NOMO-1 treated with dmso at 0.1 percent for 144 hours (cell line): ENCODE measurements around the gene MYNN.

ENCODE experiments used
- DNase-seq: peaks from one replicate; lab custom pipeline; 2025; ENCODE audit not compliant: unreplicated experiment; lab: John Stamatoyannopoulos, UW

MYNN gene

DNA sequence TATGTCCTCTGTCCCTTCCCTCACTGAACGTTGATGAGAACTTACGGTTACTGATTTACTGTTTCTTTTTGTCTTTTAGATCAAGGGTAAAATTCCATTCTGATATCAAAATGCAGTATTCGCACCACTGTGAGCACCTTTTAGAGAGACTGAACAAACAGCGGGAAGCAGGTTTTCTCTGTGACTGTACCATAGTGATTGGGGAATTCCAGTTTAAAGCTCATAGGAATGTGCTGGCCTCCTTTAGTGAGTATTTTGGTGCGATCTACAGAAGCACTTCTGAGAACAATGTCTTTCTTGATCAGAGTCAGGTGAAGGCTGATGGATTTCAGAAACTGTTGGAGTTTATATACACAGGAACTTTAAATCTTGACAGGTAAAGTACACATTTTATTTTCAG lies 990 bp downstream of the MYNN start:
- DNase-seq = no peak

DNA sequence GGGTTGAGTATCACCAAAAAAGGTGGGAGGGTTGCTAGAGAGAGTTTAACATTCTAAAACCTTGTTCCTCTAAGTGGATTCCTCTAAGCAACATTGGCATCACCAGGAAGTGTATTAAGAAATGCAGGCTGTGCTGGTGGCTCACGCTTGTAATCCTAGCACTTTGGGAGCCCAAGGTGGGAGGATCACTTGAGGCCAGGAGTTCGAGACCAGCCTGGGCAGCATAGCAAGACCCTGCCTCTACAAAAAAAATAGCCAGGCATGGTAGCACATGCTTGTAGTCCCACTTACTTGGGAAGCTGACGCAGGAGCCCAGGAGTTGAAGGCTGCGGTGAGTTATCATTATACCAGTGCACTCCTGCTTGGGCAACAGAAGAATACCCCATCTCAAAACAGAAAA lies 4.6 kb downstream of the MYNN start:
- DNase-seq = no peak

DNA sequence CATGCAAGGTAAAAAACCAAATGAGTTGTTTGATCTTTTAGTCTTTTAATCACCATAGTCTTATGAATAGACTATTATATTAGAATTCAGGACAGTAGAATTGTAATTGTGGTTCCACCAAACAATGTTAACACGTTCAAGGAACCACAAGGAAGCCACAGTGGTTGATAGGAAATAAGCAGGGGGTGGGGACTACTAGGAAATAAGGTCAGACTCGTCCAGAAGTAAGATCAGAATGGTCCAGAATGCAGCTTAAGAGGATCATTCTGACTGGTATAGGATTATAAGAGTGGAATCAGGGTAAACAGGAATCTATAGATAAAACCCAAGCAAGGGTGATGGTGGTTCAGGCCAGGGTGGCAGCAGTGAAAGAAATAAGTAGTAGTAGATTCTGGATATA lies 7.5 kb downstream of the MYNN start:
- no peak for DNase-seq

DNA sequence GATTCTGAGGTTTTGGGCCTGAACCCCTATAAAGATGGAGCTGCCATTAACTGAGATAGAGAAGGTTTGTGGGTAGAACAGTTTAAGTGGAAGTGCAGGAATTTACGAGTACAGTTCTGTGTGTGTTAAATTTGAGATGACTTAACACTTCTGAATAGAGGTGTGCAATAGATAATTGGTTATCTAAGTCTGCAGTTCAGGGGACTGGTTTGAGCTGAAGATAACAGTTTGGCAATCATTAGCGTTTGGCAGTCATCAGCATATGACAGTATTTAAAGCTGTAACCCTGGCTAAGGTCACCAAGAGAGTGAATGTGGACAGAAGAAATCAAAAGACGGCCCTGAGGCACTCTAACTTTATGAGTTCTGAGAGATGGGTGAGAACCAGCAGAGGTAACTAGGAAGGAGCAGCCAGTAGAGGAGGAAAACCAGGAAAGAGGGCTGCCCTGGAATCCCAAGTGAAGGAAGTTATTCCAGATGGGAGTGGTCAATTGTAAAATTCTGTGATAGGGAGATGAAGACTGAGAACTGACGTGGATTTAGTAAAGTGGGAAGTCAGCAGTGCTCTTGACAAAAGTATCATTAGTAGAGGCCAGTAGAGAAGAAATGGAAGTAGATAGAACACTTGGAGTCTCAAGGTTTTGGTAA lies 8.1 kb downstream of the MYNN start:
- DNase-seq = no peak

DNA sequence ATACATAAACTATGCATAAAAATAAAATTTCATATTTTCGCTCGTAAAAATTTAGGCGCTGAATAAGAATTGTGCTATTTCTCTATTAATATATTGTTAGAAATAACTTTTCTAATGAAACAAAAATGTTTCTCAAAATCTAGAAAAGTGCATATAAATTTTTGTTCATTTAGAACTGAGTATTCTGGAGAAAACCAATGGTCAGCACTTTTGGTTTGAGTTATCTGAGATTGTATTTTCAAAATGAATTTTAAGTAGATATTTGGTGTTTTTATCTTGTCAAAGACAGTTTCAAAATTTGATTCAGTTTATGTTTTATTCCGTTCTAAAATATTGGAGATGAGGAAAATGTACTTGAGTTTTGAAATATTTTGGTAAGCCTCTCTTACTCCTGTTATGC lies 13.9 kb downstream of the MYNN start:
- DNase-seq = no peak

DNA sequence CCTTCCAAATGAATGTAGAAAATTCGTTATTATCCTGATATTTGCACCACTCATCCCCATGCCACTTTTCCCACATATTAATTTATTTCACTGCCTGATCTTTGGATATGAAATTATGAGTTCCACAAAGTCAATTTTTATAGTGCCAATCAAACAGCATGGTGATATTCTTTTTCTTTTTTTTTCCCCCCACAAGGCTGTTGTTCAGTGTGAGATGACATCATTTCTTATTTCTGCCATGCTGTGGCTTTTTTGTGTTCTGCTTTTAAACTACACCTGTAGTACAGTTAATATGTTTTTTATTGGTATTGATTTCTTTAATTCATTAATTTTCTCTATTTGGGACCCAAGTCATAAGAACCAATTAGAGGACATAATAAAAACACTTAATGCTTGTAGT lies 14.6 kb downstream of the MYNN start:
- DNase-seq = no peak

DNA sequence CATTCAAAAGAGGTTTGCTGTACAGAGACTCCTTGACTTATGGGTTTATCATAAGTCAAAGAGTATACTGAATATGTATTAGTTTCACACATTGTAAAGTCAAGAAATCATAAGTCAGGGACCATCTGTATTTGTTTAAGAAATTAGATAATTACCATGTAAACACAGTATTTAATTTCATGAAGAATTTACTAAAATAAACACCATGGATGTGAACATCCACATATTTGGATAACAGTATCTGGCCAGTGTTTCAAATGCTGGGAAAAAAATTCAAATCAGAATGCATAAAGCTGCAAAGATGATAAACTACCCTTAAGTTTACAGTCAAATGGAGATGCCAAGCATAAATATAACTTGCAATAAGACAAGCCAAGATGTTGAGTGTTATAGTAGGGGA lies 17.0 kb downstream of the MYNN start:
- no peak for DNase-seq

DNA sequence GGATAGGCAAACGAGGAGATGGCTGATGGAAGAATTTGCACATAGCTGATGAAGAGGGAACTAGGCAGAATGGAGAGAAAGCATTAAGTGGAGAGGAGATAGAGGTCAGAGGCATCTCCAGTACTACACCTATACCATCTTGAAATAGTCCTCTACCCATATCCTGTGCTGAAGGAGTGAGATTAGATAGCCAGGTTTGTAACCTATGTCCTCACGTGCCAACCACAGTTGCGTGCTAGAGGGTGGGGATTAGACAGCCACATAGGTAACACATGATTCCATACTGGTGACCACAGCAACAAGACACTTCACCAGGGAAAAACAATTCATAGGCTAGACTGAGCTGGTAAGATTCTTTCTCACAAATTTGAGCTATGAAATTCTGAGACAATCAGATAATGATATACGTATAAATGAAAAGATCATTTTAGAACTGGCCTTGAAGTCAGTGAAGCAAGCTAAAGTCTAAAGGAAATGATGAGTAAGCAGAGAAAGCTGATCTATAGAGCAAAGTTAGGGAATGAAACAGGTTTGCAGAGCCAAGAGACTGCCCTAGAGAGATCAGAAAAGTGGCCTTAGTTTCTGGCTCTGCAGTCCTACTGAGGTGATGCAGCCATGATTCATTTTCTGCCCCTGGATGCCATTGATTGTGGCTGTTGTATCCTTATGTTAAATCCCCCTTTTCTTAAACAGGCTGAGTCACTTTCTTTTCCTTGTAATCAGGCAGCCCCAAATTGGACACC lies 17.7 kb downstream of the MYNN start:
- DNase-seq = no peak

DNA sequence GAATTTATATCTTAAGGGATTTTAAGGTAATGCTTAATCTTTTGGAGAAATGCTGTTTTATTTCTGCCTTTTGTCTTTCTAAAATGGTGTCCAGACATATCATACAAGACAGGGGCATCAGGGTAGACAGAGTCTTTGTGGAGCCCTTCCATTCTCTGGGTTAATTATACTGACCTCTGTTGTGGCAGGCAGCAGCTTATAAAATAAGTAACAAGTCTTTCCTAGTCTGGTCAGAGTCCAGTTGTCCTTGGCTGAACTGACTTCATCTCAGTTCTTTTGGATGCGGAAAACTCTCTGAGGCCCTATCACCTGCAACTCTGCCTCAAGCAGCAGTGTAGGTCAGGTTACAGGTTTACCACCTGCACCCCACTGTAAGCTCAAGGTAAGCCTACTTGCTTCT lies 19.2 kb downstream of the MYNN start:
- DNase-seq = no peak

DNA sequence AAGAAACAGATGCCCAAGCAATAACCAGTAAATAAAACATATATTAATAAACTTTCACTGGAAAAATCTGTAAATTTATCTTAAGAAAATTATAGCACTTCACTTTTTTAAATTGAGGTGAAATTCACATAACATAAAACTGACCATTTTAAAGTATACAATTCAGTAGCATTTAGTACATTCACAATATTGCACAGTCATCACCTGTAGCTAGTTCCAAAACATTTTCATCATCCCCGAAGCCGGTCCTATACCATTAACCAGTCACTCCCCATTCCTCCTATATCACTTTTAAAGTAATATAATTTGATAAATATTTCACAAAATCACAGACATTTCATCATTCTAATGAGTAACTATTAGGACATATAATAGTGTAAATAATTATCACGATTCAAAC lies 31.5 kb downstream of the MYNN start:
- no peak for DNase-seq

DNA sequence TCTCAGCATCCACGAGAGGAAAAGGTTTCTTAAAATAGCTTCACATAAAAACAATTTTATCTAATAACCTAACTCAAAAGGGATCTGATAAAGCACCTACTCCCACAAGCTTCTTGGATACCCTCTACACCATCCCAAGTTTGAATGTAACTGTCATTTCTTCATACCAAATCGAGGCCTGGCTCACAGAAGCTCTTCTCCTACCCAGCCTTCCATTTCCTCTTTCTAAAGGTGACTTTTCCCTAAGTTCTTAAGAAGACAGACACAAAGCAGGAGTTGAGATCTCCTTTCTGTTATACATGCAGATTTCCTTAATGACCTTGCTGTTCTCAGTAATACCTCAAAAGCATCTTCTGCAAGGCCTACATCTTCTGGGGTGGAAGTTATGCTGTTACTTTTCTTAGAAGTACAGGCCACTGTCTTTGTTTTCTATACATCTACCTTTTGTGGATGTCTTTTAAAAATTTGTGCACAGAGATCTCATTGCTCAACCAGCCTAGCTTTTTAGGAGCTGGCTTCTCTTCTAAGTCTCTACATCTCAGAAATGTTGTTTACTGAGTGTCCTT lies 36.1 kb downstream of the MYNN start:
- DNase-seq = no peak

DNA sequence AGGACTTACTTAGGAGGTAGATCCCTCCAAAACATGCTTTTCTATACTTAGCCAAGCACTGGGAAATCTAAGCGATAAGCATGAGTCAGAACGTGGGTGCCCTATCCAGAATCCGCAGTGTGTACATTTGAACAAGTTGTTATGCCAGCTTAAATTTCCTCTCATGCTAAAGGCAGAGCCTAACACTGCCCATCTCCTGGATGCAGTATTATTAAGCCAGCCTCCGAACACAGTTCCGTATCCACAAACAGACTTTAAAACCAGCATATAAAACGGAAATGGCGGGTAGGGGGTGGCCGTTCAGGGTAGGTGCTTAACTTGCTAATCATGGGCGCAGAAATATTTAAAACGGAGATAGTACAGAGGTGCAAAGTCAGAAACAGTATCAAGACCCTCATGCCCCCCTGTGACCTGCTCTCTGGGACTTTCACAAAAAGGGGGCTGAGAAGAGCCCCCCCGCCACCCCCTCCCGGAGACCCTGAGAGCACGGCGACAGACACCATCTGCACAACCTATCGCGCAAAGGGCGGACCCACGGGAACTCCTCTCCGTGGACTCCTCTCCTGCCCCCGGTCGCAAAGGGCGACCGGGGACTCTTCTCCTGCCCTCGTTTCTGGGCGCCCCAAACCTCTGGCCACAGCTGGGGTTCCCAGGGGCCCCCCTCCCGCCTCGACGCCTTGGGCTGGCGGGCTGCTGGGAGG lies 38.6 kb downstream of the MYNN start:
- no peak for DNase-seq

DNA sequence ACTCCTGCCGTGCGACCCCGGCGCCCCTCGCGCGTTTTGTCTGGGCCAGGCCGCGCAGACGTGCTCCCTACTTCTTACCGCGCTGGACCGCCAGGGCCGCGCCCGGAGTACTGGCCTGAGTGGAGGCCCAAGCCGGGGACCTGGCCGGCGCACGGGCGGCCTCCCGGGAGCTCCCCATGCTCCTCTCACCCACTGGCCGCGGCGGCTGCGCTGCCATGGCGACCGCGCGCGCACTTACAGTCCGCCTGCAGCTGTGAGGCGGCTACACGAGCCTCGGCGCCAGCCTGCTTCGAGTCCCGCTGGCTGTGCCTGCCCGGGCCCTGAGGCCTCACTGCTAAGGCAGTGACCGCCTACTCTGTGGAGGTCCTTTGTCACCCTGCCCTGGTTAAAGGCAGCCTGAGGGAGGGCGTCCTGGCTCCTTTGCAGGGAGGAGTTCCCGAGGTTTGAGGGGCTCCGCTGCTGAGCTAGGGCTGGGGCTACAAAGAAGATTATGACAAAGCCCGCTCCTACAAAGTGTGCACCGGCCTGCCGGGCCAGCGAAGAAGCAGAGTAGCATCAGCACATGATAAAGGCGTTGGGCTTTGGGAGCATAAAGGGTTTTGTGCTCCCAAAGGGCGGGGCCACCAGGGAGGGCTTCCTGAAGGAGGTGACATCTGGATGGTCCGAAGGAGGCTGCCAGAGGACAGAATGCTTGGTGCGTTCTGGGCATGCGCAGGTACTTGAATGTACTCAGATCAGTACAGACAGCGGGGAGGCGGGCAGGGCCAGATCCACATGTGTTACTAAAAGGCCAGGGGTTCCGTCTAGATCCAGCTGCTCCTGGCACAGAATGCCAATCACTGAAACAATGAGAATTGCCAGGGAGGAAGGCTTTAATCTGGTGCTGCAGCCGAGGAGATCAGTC lies 39.4 kb downstream of the MYNN start, which contains the start of the genes LRRC34 and LRRIQ4:
Gene LRRC34, minus strand, starts transcription at position 573 of the 904 bp plus-strand sequence. Its CDS starts 356 bp downstream, at position 217.
Gene LRRIQ4, plus strand, starts transcription at position 539 of the 904 bp plus-strand sequence. CDS start 9,052 bp downstream, outside the sequence.
- DNase-seq = no peak

DNA sequence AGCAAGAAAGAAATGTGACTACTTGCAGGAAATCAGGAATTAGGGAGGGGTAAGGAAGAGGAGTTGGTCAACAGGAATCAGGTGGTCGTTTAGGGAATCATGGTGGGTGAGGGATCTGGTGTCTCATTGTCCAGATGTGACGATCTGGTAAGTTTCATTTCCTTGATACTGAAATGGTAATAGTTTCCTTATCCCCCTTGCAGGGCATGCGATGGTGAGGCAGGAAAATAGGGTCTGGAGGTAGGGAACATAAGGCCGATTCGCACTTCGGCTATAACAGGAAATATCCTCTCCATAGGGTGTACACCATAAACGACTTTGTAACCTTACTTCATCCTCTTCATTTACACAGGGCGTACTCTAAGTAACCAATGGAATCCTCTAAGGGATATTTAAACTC lies 40.1 kb downstream of the MYNN start:
- no peak for DNase-seq

DNA sequence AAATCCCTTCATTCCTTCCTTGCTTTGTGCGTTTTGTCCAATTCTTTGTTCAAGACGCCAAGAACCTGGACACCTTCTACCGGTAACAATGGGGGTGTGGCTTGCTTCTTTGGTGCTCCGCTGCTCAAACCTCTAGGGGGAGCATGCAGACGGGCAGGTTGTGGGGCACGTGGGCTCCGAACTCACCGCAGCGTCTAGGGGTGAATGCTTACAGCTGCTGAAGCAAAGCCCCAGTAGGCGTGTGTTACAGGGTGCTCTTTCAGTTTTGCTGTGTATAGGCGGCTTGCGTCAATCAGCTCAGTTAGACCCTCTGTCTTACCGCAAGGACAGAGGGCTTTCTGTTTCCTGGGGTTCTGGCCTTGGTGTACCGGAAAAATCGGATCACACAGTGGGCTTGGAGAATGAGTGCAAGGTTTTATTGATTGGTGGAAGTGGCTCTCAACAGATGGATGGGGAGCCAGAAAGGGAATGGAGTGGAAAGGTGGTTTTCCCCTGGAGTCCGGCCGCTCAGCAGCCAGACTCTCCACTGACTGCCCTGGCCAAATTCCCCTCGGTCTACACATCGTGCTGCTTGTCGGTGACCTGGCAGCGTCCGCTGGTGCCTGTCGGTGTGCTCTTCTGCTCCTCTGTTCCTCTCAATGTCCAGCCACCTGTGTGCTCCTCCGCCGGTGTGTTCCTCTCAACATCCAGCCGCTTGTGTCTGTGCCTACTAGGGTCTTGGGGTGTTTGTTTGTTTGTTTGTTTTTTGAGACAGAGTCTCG lies 40.7 kb downstream of the MYNN start:
- peak; percentile 77 for DNase-seq

DNA sequence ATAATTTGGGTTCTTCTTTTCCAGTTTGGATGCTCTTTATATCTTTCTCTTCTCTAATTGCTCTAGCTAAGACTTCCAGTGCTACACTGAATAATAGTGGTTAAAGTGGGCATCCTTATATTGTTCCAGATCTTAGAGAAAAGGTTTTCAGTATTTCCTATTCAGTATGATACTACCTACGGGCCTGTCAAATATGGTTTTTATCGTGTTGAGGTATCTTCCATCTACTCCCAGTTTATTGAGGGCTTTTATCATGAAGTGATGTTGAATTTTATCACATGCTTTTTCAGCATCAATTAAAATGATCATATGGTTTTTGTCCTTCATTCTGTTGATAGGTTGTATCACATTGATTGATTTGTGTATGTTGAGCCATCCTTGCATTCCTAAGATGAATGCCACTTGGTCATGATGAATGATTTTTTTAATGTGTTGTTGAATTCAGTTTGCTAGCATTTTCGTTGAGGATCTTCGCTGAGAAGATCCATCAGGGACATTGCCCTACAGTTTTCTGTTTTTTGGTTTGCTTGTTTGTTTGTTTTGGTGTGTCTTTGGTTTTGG lies 42.5 kb downstream of the MYNN start:
- DNase-seq = no peak

DNA sequence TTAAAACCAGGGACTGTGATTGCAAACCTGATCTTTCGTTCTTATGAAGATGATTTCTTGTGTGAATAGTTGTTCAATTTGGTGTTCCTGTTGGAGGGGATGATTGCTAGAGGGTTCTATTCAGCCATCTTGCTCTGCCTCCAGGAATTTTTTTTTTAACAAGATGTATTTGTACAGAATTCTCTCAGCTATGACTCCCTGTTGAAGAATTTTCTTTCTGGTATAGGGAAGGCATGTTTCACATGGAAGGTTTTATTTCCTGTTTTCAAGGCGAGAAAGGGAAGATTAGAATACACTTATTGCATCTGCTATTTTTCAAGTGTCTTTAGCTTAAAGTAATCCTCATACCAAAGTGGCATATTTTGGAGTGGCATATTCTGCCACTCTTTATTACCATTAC lies 45.1 kb downstream of the MYNN start:
- no peak for DNase-seq

DNA sequence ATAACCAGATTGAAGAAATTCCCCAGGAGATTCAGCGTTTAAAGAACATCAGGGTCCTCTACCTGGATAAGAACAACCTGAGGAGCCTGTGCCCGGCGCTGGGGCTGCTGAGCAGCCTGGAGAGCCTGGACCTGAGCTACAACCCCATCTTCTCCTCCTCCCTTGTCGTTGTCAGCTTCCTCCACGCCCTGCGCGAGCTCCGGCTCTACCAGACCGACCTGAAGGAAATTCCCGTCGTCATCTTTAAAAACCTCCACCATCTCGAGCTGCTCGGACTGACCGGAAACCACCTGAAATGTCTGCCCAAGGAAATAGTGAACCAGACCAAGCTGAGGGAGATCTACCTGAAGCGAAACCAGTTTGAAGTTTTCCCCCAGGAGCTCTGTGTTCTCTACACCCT lies 48.9 kb downstream of the MYNN start:
- no peak for DNase-seq

DNA sequence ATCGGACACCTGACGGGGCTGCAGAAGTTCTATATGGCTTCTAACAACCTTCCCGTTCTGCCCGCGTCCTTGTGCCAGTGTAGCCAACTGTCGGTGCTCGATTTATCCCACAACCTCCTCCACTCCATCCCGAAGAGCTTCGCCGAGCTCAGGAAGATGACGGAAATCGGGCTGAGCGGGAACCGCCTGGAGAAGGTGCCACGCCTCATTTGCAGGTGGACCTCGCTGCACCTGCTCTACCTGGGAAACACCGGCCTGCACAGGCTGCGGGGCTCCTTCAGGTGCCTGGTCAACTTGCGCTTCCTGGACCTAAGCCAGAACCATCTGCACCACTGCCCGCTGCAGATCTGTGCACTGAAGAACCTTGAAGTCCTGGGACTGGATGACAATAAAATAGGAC lies 49.3 kb downstream of the MYNN start:
- DNase-seq = no peak

DNA sequence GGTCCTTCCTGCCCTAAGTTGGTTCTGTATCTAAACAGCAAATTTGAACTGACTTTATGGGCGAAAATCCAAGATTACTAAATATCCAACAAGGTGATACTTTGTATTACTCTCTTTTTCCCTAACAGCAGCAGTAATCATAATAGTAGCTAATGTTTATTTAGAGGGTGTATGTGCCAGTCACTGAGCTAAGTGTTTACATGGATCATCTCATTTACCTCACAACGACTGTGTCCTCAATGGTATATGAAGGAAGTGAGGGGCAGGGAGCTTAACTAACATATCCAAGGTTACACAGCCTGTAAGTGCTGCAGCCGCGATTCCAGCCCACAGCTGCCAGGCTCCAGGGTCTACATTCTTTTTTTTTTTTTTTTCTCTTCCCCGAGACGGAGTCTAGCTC lies 49.8 kb downstream of the MYNN start:
- DNase-seq = no peak
